ENCODE data around the gene DES. TPM values are rescaled to one million over a fixed set of nuclear protein-coding genes. Genes with fewer than 3 reads are reported as not detected.
A peak's percentile ranks its signal among the peaks of the same experiment; 100 is the strongest.

The DES gene
- total and polyA plus RNA-seq, 9 of the 15 experiments (the other 6 are each of a cell fraction or from before 2014, with no cell fraction given) = 2.5 to 58.9 (median 21.9) TPM

GRCh38 chr2:219460424-219460926 is 42.3 kb downstream of the DES start:
- CTCF ChIA-PET (ENCODE audit: low intra/inter-chr PET ratio) = interaction anchor here (1.6 kb wide), 1 partner anchor 61 kb away, joined by 7 read pairs; no protein-coding TSS in a partner anchor
- FAIRE-seq = no peak
- BruUV-seq (replicated peaks) = no TSS peak

More at GRCh38 chr2:219460424-219460926, 42.3 kb downstream of the DES start:
- peak overlapping the region; percentile 23 to 88; a peak in 3 of 4 replicates for H3K9ac ChIP-seq (ENCODE audit: insufficient read depth in 1 of 2, low read depth in 2 of 2, low read length in 2 of 2)
- in situ Hi-C loops (cut with MboI) = no loop called here
- 52% methylated on average over 4 of the region's 18 CpGs for WGBS (ENCODE audit: insufficient coverage, low coverage, missing lambda C conversion rate)
- H3K79me2 ChIP-seq (ENCODE audit: control insufficient read depth, insufficient read depth, low read length) = no peaks in the 10 kb centered on the region
- no peaks in the 10 kb centered on the region for H3K9me1 ChIP-seq (ENCODE audit: control insufficient read depth, insufficient read depth, low read length)
- intact Hi-C loops (cut with micrococcal nuclease) = no loop called here
- no peaks in the 10 kb centered on the region for H3K9me3 ChIP-seq (replicated peaks; ENCODE audit: control insufficient read depth, insufficient read depth, low read depth, low read length)
- H3K4me1 ChIP-seq (replicated peaks in 1 of 2; ENCODE audit: control insufficient read depth in 2 of 2, insufficient read depth in 2 of 2, low read length in 2 of 2) = peaks cover 20 to 37% of the 10 kb centered on the region in 2 experiments
- no peaks in the 10 kb centered on the region for H4K20me1 ChIP-seq (replicated peaks; ENCODE audit: control insufficient read depth, insufficient read depth, low read length)
- POLR2A ChIA-PET = interaction anchor here (0.6 kb wide), 1 partner anchor 69 kb away, joined by 3 read pairs; no protein-coding TSS in a partner anchor
- peak overlapping the region; percentile 71 for H2AFZ ChIP-seq (ENCODE audit: low read depth, low read length)
- DNase-seq (ENCODE audit: extremely low read depth in 1 of 4, low spot score in 3 of 4) (peak; percentile 43 to 57 (median 54)), ATAC-seq (peak; percentile 66)
- no peak overlapping the region for H3K4me3 ChIP-seq
- H3K36me3 ChIP-seq (ENCODE audit: control insufficient read depth, insufficient read depth, low read length) = no peaks in the 10 kb centered on the region
- no peaks in the 10 kb centered on the region for H3K27me3 ChIP-seq (ENCODE audit: control insufficient read depth in 2 of 2, insufficient read depth in 2 of 2, low read length in 2 of 2)
- TF ChIP-seq EP400 (IDR thresholded peaks at IDR 0.05) (no peak), ETV5 (CRISPR knock-in tag; IDR thresholded peaks at IDR 0.05; ENCODE audit: low read depth) (no peak), ILF3 (IDR thresholded peaks at IDR 0.05; ENCODE audit: borderline replicate concordance) (no peak), RBFOX2 (IDR thresholded peaks at IDR 0.05; ENCODE audit: low read depth, low read length) (peak; percentile 46), ADNP (tag; IDR thresholded peaks at IDR 0.05) (no peak), SRSF3 (IDR thresholded peaks at IDR 0.05; ENCODE audit: insufficient read depth, low read length) (no peak), HNRNPK (IDR thresholded peaks at IDR 0.05; ENCODE audit: low read depth, low read length, poor library complexity, severe bottlenecking) (no peak), KHSRP (IDR thresholded peaks at IDR 0.05) (no peak), KDM5B (IDR thresholded peaks at IDR 0.05; ENCODE audit: insufficient replicate concordance, low read depth, low read length) (no peak), GATAD2B (IDR thresholded peaks at IDR 0.05; ENCODE audit: borderline replicate concordance) (no peak), MAZ (CRISPR knock-in tag; conservative IDR thresholded peaks at IDR 0.05 in 1 of 2, IDR thresholded peaks at IDR 0.05 in 1 of 2) (no peak), GTF2F1 (IDR thresholded peaks at IDR 0.05; ENCODE audit: low read depth, low read length) (no peak), ZNF239 (CRISPR knock-in tag; IDR thresholded peaks at IDR 0.05) (no peak), ZBTB7A (IDR thresholded peaks at IDR 0.05; ENCODE audit: borderline replicate concordance, control insufficient read depth, low read depth, low read length) (peak; percentile 16; the same call in 1 of the 2 replicates), TFAP4 (CRISPR knock-in tag; IDR thresholded peaks at IDR 0.05; ENCODE audit: borderline replicate concordance) (peak; percentile 50; the same call in 1 of the 2 replicates), ZNF592 (IDR thresholded peaks at IDR 0.05) (peak; percentile 17; the same call in 1 of the 2 replicates), POLR2G (IDR thresholded peaks at IDR 0.05; ENCODE audit: low read depth, low read length) (peak; percentile 50; the same call in 1 of the 2 replicates), NFRKB (IDR thresholded peaks at IDR 0.05; ENCODE audit: low read depth) (no peak)
- peak overlapping the region; percentile 41; the same call in 2 of the 3 replicates for H3K27ac ChIP-seq (ENCODE audit: extremely low read depth, low read depth, low read length)
- no peak overlapping the region for H3K4me2 ChIP-seq (ENCODE audit: insufficient read depth, low read length)

Measured in K562 (cell line).